K562 (cell line): ENCODE results near the gene DYNLT4. TPM values are rescaled to one million over a fixed set of nuclear protein-coding genes. Genes with fewer than 3 reads are reported as not detected.

ENCODE experiments used
- ATF1 ChIP-seq, 2 experiments: fragments of 450-650 bp in 1 of 2; IDR thresholded peaks; 2 replicates each; pipeline ENCODE4 v1.6.1; 2016; ENCODE audit warnings: missing compliant biosample characterization in 1 of 2, missing genetic modification characterization in 1 of 2
- ATF7 ChIP-seq: fragments of 450-650 bp; IDR thresholded peaks from 2 replicates; pipeline ENCODE4 v1.7.1; 2014; ENCODE audit warnings: mild to moderate bottlenecking, moderate library complexity
- CBX1 ChIP-seq: sonication (generic); IDR thresholded peaks from 2 replicates; pipeline ENCODE4 v1.6.1; 2016; ENCODE audit warnings: antibody characterized with exemption, low read depth, mild to moderate bottlenecking
- CREM ChIP-seq: IDR thresholded peaks from 2 replicates; pipeline ENCODE4 v1.6.1; 2014; ENCODE audit warnings: antibody characterized with exemption, low read depth
- FOXM1 ChIP-seq, 2 experiments: fragments of 450-650 bp in 1 of 2; sonication (generic) in 1 of 2; formaldehyde crosslinking in 1 of 2; IDR thresholded peaks; 2 replicates each; pipeline versions ENCODE4 v1.6.1 to v1.9.0; 2017 to 2022; ENCODE audit warnings: low read depth in 2 of 2, mild to moderate bottlenecking in 2 of 2, missing genetic modification reagents in 1 of 2, moderate library complexity in 1 of 2
- HDAC6 ChIP-seq: IDR thresholded peaks from 2 replicates; pipeline ENCODE4 v1.6.1; 2012; ENCODE audit warnings: low read depth, mild to moderate bottlenecking, control low read depth, inconsistent platforms, low read length, moderate library complexity
- HNRNPK ChIP-seq: fragments of 200-400 bp; formaldehyde crosslinking; IDR thresholded peaks from one replicate; pipeline ENCODE4 v1.6.1; 2018; ENCODE audit warnings: mild to moderate bottlenecking, low read depth, low read length; ENCODE audit not compliant: poor library complexity, severe bottlenecking
- KDM4B ChIP-seq, 2 experiments: fragments of 450-650 bp in 1 of 2; sonication (generic) in 1 of 2; IDR thresholded peaks; 2 replicates each; pipeline ENCODE4 v1.6.1; 2016 to 2017; ENCODE audit warnings: borderline replicate concordance in 2 of 2, antibody characterized with exemption in 1 of 2, low read depth in 1 of 2, mild to moderate bottlenecking in 1 of 2
- PYGO2 ChIP-seq: fragments of 450-650 bp; IDR thresholded peaks from 2 replicates; pipeline ENCODE4 v1.6.1; 2016; ENCODE audit warnings: mild to moderate bottlenecking, missing genetic modification characterization, moderate library complexity, missing compliant biosample characterization
- RBM14 ChIP-seq: fragments of 200-400 bp; formaldehyde crosslinking; IDR thresholded peaks from 2 replicates; pipeline ENCODE4 v1.6.1; 2018; ENCODE audit warnings: low read depth, mild to moderate bottlenecking, low read length, moderate library complexity, borderline replicate concordance; ENCODE audit not compliant: insufficient read depth
- RBM22 ChIP-seq: fragments of 200-400 bp; formaldehyde crosslinking; IDR thresholded peaks from 2 replicates; pipeline ENCODE4 v1.6.1; 2018; ENCODE audit warnings: low read length, low read depth; ENCODE audit not compliant: poor library complexity, severe bottlenecking
- RBM39 ChIP-seq: fragments of 200-400 bp; formaldehyde crosslinking; optimal IDR thresholded peaks from 2 replicates; pipeline ENCODE3; 2018; ENCODE audit warnings: low read depth, low read length
- TGIF2 ChIP-seq: sonication (generic); formaldehyde crosslinking; IDR thresholded peaks from 2 replicates; pipeline ENCODE4 v1.8.1; 2022; ENCODE audit warnings: mild to moderate bottlenecking, missing genetic modification reagents, moderate library complexity
- THRAP3 ChIP-seq: fragments of 450-650 bp; IDR thresholded peaks from 2 replicates; pipeline ENCODE4 v1.6.1; 2016; ENCODE audit warnings: mild to moderate bottlenecking, inconsistent platforms, borderline replicate concordance
- ZNF780A ChIP-seq: fragments of 250-450 bp; sonication (Bioruptor Pico); IDR thresholded peaks from 2 replicates; pipeline ENCODE4 v1.5.0; 2021; ENCODE audit warnings: mild to moderate bottlenecking
- ZZZ3 ChIP-seq: fragments of 450-650 bp; IDR thresholded peaks from 2 replicates; pipeline ENCODE4 v1.6.1; 2016; ENCODE audit warnings: antibody characterized with exemption, mild to moderate bottlenecking, moderate library complexity
- polyA plus RNA-seq, 8 experiments: library from polyadenylated mRNA; depleted of rRNA in 4 of 8; stranded (reverse) in 5 of 8; unstranded in 3 of 8; fragments of >200 nt; fragmentation: Nextera tagmentation in 2 of 8; fragmentation: Illumina TruSeq in 1 of 8; extraction: Ambion mirVana in 2 of 8; extraction: Trizol in 1 of 8; gene quantifications; 2 replicates each; pipeline versions ENCODE4 v1.2.1 to v1.2.3, GENCODE V29; 2011 to 2014; ENCODE audit warnings: inconsistent platforms in 1 of 8, missing spikeins in 1 of 8
- total RNA-seq, 7 experiments: library from RNA; depleted of rRNA in 6 of 7; stranded (reverse); fragments of >200 nt in 6 of 7; fragmentation: Illumina TruSeq in 2 of 7; extraction: Trizol in 2 of 7; gene quantifications; 2 replicates each; pipeline versions ENCODE4 v1.2.1 to v1.2.3, GENCODE V29; 2011 to 2021; ENCODE audit warnings: low replicate concordance in 1 of 7
- TF ChIP-seq, protein P1 (sequence below), 3 experiments: fragments of 200-800 bp in 1 of 3; sonication (Bioruptor generic) in 1 of 3; sonication (generic) in 1 of 3; formaldehyde crosslinking in 1 of 3; IDR thresholded peaks; 2 replicates each; pipeline versions ENCODE4 v1.6.1 to v1.8.0; 2016 to 2022; ENCODE audit warnings: mild to moderate bottlenecking in 2 of 3, missing compliant biosample characterization in 2 of 3, missing genetic modification characterization in 2 of 3, missing genetic modification reagents in 1 of 3
- TF ChIP-seq, protein P2 (sequence below): fragments of 250-450 bp; sonication (Bioruptor Pico); IDR thresholded peaks from 2 replicates; pipeline ENCODE4 v1.4.0; 2020; ENCODE audit warnings: mild to moderate bottlenecking, moderate library complexity, borderline replicate concordance
- TF ChIP-seq, protein P3 (sequence below), 2 experiments: fragments of 250-450 bp in 1 of 2; fragments of 450-650 bp in 1 of 2; sonication (Bioruptor Pico) in 1 of 2; IDR thresholded peaks; 2 replicates each; pipeline versions ENCODE4 v1.6.1 to v1.8.0; 2016 to 2021; ENCODE audit warnings: mild to moderate bottlenecking in 2 of 2, moderate library complexity in 2 of 2, missing compliant biosample characterization in 1 of 2, missing genetic modification characterization in 1 of 2

Gene DYNLT4
- total and polyA plus RNA-seq, 9 of the 15 experiments (the other 6 are each of a cell fraction or from before 2014, with no cell fraction given) = 0.29 to 0.73 TPM; not detected in 7

GRCh38 chr1:44819608-44820327 is 12.6 kb upstream of the DYNLT4 start (continued):
- peak; percentile 39; the same call in 1 of the 2 replicates for TF ChIP-seq ATF1 (CRISPR knock-in tag; IDR thresholded peaks at IDR 0.05)
- peak; percentile 71 for TF ChIP-seq ATF1 (tag; IDR thresholded peaks at IDR 0.05)
- no peak for TF ChIP-seq RBM14
- no peak for TF ChIP-seq RBM22
- TF ChIP-seq KDM4B (IDR thresholded peaks at IDR 0.05; ENCODE audit: borderline replicate concordance in 2 of 2, low read depth in 1 of 2) = peak in 1 of 2 experiments; percentile 99; a peak in 2 of 4 replicates
- TF ChIP-seq THRAP3 = peak; percentile 99
- TF ChIP-seq, protein P1, sequence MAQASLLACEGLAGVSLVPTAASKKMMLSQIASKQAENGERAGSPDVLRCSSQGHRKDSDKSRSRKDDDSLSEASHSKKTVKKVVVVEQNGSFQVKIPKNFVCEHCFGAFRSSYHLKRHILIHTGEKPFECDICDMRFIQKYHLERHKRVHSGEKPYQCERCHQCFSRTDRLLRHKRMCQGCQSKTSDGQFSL (CRISPR knock-in tag; IDR thresholded peaks at IDR 0.05) = 0 out of 2 replicates have a peak, but pooled peaks have one; percentile 13
- TF ChIP-seq, protein P1 (tag; IDR thresholded peaks at IDR 0.05) = no peak
- TF ChIP-seq, protein P2, sequence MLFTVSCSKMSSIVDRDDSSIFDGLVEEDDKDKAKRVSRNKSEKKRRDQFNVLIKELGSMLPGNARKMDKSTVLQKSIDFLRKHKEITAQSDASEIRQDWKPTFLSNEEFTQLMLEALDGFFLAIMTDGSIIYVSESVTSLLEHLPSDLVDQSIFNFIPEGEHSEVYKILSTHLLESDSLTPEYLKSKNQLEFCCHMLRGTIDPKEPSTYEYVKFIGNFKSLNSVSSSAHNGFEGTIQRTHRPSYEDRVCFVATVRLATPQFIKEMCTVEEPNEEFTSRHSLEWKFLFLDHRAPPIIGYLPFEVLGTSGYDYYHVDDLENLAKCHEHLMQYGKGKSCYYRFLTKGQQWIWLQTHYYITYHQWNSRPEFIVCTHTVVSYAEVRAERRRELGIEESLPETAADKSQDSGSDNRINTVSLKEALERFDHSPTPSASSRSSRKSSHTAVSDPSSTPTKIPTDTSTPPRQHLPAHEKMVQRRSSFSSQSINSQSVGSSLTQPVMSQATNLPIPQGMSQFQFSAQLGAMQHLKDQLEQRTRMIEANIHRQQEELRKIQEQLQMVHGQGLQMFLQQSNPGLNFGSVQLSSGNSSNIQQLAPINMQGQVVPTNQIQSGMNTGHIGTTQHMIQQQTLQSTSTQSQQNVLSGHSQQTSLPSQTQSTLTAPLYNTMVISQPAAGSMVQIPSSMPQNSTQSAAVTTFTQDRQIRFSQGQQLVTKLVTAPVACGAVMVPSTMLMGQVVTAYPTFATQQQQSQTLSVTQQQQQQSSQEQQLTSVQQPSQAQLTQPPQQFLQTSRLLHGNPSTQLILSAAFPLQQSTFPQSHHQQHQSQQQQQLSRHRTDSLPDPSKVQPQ (CRISPR knock-in tag) = 0 out of 2 replicates have a peak, but pooled peaks have one; percentile 9
- peak; percentile 100 for TF ChIP-seq CBX1
- TF ChIP-seq ATF7 = peak; percentile 93
- no peak for TF ChIP-seq TGIF2 (CRISPR knock-in tag)
- no peak for TF ChIP-seq HNRNPK
- peak; percentile 68 for TF ChIP-seq CREM
- peak; percentile 100 for TF ChIP-seq RBM39
- TF ChIP-seq, protein P3, sequence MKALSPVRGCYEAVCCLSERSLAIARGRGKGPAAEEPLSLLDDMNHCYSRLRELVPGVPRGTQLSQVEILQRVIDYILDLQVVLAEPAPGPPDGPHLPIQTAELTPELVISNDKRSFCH (CRISPR knock-in tag; IDR thresholded peaks at IDR 0.05) = no peak; the same call in 1 of the 2 replicates
- TF ChIP-seq, protein P3 (tag; IDR thresholded peaks at IDR 0.05) = peak; percentile 77
- peak; percentile 61; the same call in 1 of the 2 replicates for TF ChIP-seq ZZZ3
- TF ChIP-seq PYGO2 (tag) = 0 out of 2 replicates have a peak, but pooled peaks have one; percentile 5
- no peak; the same call in none of the 2 replicates for TF ChIP-seq FOXM1 (IDR thresholded peaks at IDR 0.05; ENCODE audit: low read depth)
- TF ChIP-seq FOXM1 (CRISPR knock-in tag; IDR thresholded peaks at IDR 0.05; ENCODE audit: low read depth) = peak; percentile 94; the same call in 1 of the 2 replicates
- TF ChIP-seq HDAC6 = no peak; the same call in 1 of the 2 replicates
- TF ChIP-seq ZNF780A (CRISPR knock-in tag) = peak; percentile 89
